Ishikawa (cell line): ENCODE data around the gene LCE5A.

Source experiments
- CEBPB ChIP-seq: IDR thresholded peaks from 2 replicates; pipeline ENCODE4 v1.6.1; 2012
- CREB1 ChIP-seq: IDR thresholded peaks from 2 replicates; pipeline ENCODE4 v1.6.1; 2012; ENCODE audit warnings: low read depth
- EGR1 ChIP-seq: IDR thresholded peaks from 2 replicates; pipeline ENCODE4 v1.6.1; 2012
- EP300 ChIP-seq: IDR thresholded peaks from 2 replicates; pipeline ENCODE4 v1.6.1; 2012; ENCODE audit warnings: borderline replicate concordance
- FOXM1 ChIP-seq: IDR thresholded peaks from 2 replicates; pipeline ENCODE4 v1.6.1; 2012; ENCODE audit warnings: low read depth, borderline replicate concordance
- MAX ChIP-seq: IDR thresholded peaks from 2 replicates; pipeline ENCODE4 v1.6.1; 2012
- NFIC ChIP-seq: IDR thresholded peaks from 2 replicates; pipeline ENCODE4 v1.6.1; 2012
- RAD21 ChIP-seq: IDR thresholded peaks from 2 replicates; pipeline ENCODE4 v1.6.1; 2012; ENCODE audit warnings: low read depth
- TAF1 ChIP-seq: IDR thresholded peaks from 2 replicates; pipeline ENCODE4 v1.6.1; 2012; ENCODE audit warnings: low read depth, mild to moderate bottlenecking
- TCF12 ChIP-seq: IDR thresholded peaks from 2 replicates; pipeline ENCODE4 v1.6.1; 2012; ENCODE audit warnings: low read depth
- TEAD4 ChIP-seq: IDR thresholded peaks from 2 replicates; pipeline ENCODE4 v1.6.1; 2012
- USF1 ChIP-seq: IDR thresholded peaks from 2 replicates; pipeline ENCODE4 v1.6.1; 2012
- YY1 ChIP-seq: IDR thresholded peaks from 2 replicates; pipeline ENCODE4 v1.6.1; 2012; ENCODE audit warnings: low read depth
- ZBTB7A ChIP-seq: IDR thresholded peaks from 2 replicates; pipeline ENCODE4 v1.6.1; 2012; ENCODE audit warnings: low read depth
- TF ChIP-seq, protein P1 (sequence below): IDR thresholded peaks from 2 replicates; pipeline ENCODE4 v1.6.1; 2012; ENCODE audit warnings: low read depth, mild to moderate bottlenecking

The LCE5A gene

GRCh38 chr1:152543820-152544219 is 33.2 kb downstream of the LCE5A start:
- TF ChIP-seq TCF12, result no peak
- no peak for TF ChIP-seq FOXM1
- TF ChIP-seq USF1, result no peak
- no peak for TF ChIP-seq CREB1
- TF ChIP-seq MAX, result no peak
- no peak for TF ChIP-seq TAF1
- no peak for TF ChIP-seq CEBPB
- no peak for TF ChIP-seq YY1
- no peak for TF ChIP-seq EGR1
- TF ChIP-seq, protein P1, sequence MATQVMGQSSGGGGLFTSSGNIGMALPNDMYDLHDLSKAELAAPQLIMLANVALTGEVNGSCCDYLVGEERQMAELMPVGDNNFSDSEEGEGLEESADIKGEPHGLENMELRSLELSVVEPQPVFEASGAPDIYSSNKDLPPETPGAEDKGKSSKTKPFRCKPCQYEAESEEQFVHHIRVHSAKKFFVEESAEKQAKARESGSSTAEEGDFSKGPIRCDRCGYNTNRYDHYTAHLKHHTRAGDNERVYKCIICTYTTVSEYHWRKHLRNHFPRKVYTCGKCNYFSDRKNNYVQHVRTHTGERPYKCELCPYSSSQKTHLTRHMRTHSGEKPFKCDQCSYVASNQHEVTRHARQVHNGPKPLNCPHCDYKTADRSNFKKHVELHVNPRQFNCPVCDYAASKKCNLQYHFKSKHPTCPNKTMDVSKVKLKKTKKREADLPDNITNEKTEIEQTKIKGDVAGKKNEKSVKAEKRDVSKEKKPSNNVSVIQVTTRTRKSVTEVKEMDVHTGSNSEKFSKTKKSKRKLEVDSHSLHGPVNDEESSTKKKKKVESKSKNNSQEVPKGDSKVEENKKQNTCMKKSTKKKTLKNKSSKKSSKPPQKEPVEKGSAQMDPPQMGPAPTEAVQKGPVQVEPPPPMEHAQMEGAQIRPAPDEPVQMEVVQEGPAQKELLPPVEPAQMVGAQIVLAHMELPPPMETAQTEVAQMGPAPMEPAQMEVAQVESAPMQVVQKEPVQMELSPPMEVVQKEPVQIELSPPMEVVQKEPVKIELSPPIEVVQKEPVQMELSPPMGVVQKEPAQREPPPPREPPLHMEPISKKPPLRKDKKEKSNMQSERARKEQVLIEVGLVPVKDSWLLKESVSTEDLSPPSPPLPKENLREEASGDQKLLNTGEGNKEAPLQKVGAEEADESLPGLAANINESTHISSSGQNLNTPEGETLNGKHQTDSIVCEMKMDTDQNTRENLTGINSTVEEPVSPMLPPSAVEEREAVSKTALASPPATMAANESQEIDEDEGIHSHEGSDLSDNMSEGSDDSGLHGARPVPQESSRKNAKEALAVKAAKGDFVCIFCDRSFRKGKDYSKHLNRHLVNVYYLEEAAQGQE, result no peak
- no peak for TF ChIP-seq RAD21
- TF ChIP-seq EP300, result no peak
- TF ChIP-seq ZBTB7A, result no peak
- TF ChIP-seq TEAD4, result no peak
- no peak for TF ChIP-seq NFIC

GRCh38 chr1:152546704-152547103 is 36.1 kb downstream of the LCE5A start:
- TF ChIP-seq RAD21 (no peak), TCF12 (no peak), ZBTB7A (no peak), YY1 (no peak), MAX (no peak), TEAD4 (no peak), CEBPB (no peak)
- TF ChIP-seq, protein P1, result no peak
